ENCODE data around the gene SMIM38. TPM values are rescaled to one million over a fixed set of nuclear protein-coding genes. Genes with fewer than 3 reads are reported as not detected.
A peak's percentile ranks its signal among the peaks of the same experiment; 100 is the strongest.

Gene SMIM38
- total RNA-seq, 1 experiment from 2014 or later, result 0.54 TPM

DNA sequence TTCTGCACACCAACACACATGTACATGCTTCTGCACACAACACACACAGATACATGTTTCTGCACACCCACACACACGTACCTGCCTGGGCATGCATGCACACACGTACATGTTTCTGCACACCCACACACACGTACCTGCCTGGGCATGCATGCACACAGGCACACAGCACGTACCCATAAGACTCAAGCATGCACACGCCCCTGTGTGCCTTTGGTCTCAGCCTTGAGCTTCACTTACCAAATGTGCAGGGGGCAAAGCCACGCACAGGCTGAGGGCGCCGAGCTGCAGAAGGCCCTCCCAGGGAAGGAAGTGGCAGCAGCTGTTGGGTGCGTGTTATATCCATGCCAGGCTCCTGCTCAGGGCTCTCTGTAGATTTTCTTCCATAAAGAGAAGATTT is 34.7 kb upstream of the SMIM38 start:
- ATAC-seq, result no peak
- Histone ChIP-seq H3K4me1 (ENCODE audit: control insufficient read depth in 1 of 2, insufficient read depth in 2 of 2, low read length in 2 of 2) (peaks cover 46 to 70% of the 10 kb centered on the region in 2 experiments), H3K79me2 (ENCODE audit: insufficient read depth, low read length) (no peaks in the 10 kb centered on the region), H4K20me1 (ENCODE audit: insufficient read depth) (no peaks in the 10 kb centered on the region), H3K9me3 (ENCODE audit: control insufficient read depth in 1 of 2, insufficient read depth in 1 of 2, low read depth in 1 of 2, low read length in 2 of 2) (no peaks in the 10 kb centered on the region; a peak in 1 of 4 replicates), H3K27ac (ENCODE audit: low read depth, low read length) (no peak overlapping the region), H3K27me3 (ENCODE audit: insufficient read depth, low read length) (no peaks in the 10 kb centered on the region), H3K36me3 (ENCODE audit: control insufficient read depth in 1 of 2, insufficient read depth in 2 of 2, low read length in 2 of 2) (no peaks in the 10 kb centered on the region), H3K9ac (ENCODE audit: low read length) (no peak overlapping the region), H2AFZ (ENCODE audit: low read depth, low read length, poor library complexity, severe bottlenecking) (no peak overlapping the region), H3K9me2 (ENCODE audit: insufficient read depth) (no peaks in the 10 kb centered on the region), H3K4me3 (replicated peaks in 1 of 2; ENCODE audit: low read depth in 1 of 2, low read length in 2 of 2) (no peak overlapping the region), H3K4me2 (ENCODE audit: low read length) (0 out of 2 replicates have a peak overlapping the region, but pooled peaks have one; percentile 82)
- ChIA-PET POLR2A (no interaction called here), RAD21 (ENCODE audit: low non-redundant PET in 1 of 2, low total read pairs in 2 of 2, uncharacterized antibody in 2 of 2, unreplicated experiment in 2 of 2) (no interaction called here), CTCF (interaction anchor here (3.1 kb wide), 1 partner anchor 11 kb away, joined by 32 read pairs; no protein-coding TSS in a partner anchor)
- no TSS peak for BruUV-seq (replicated peaks)
- intact Hi-C loops (cut with micrococcal nuclease), result no loop called here
- TF ChIP-seq SRF (IDR thresholded peaks at IDR 0.05; ENCODE audit: low read depth), result no peak
- no peak for TF ChIP-seq POLR2AphosphoS5 (IDR thresholded peaks at IDR 0.05; ENCODE audit: low read depth, low read length)
- no peak for TF ChIP-seq ELF1 (IDR thresholded peaks at IDR 0.05; ENCODE audit: borderline replicate concordance, low read depth)
- TF ChIP-seq EZH2phosphoT487 (IDR thresholded peaks at IDR 0.05; ENCODE audit: borderline replicate concordance), result no peak
- no peak for TF ChIP-seq EZH2 (IDR thresholded peaks at IDR 0.05)
- TF ChIP-seq ZFX (IDR thresholded peaks at IDR 0.05), result no peak
- no peak for TF ChIP-seq EGR1 (IDR thresholded peaks at IDR 0.05; ENCODE audit: low read depth)
- DNase-seq (ENCODE audit: low read depth, low spot score), result no peak

DNA sequence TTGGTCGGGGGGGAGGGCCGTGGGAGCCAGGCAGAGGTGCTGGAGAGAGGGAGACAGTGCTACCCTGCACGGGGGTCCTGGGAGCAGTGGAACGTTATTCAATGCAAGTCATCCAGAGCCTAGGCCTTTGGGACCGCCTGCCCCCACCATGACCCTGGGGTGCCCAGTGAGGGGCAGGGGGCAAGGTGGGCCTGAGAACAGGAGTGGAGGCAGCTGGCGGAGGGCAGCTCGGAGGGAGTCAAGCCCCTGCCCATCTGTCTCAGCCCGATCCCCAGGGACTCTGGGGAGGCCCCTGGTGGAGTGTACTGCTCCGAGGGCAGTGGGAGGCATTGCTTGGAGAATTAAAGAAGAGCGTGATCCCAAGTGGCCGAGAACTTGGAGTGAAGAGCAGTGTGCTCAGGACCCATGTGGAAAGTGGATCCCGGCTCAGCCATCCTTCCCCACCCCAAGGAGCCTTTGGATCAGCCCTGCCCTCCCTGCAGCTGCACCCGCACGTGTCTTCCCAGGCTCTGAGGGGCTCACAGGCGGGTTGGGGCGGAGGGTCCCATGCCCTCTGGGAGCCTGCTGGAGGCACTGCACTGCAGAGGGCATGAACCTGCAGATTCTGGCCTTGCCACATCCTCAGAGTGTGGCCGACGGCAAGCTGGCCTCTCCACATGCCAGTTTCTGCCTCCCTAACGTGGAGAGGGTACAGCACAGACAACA is 34.0 kb upstream of the SMIM38 start:
- Histone ChIP-seq H3K79me2 (ENCODE audit: insufficient read depth, low read length) (no peaks in the 10 kb centered on the region), H2AFZ (ENCODE audit: low read depth, low read length, poor library complexity, severe bottlenecking) (no peak overlapping the region), H3K9me3 (ENCODE audit: control insufficient read depth in 1 of 2, insufficient read depth in 1 of 2, low read depth in 1 of 2, low read length in 2 of 2) (no peaks in the 10 kb centered on the region; a peak in 1 of 4 replicates), H3K27me3 (ENCODE audit: insufficient read depth, low read length) (no peaks in the 10 kb centered on the region), H4K20me1 (ENCODE audit: insufficient read depth) (no peaks in the 10 kb centered on the region), H3K9ac (ENCODE audit: low read length) (peak overlapping the region; percentile 62), H3K4me1 (ENCODE audit: control insufficient read depth in 1 of 2, insufficient read depth in 2 of 2, low read length in 2 of 2) (peaks cover 45 to 69% of the 10 kb centered on the region in 2 experiments), H3K36me3 (ENCODE audit: control insufficient read depth in 1 of 2, insufficient read depth in 2 of 2, low read length in 2 of 2) (no peaks in the 10 kb centered on the region), H3K9me2 (ENCODE audit: insufficient read depth) (no peaks in the 10 kb centered on the region), H3K4me2 (ENCODE audit: low read length) (peak overlapping the region; percentile 82), H3K27ac (ENCODE audit: low read depth, low read length) (peak overlapping the region; percentile 98), H3K4me3 (replicated peaks in 1 of 2; ENCODE audit: low read depth in 1 of 2, low read length in 2 of 2) (no peak overlapping the region)
- RAD21 ChIA-PET (ENCODE audit: low non-redundant PET in 1 of 2, low total read pairs in 2 of 2, uncharacterized antibody in 2 of 2, unreplicated experiment in 2 of 2), result interaction anchor here in 1 of 2 experiments (1.2 kb wide), 1 partner anchor 10 kb away, joined by 4 read pairs; no protein-coding TSS in a partner anchor
- DNase-seq (ENCODE audit: low read depth, low spot score) (no peak), ATAC-seq (peak; percentile 5; the same call in 1 of the 2 replicates)
- CTCF ChIA-PET, result interaction anchor here (3.1 kb wide), 1 partner anchor 10 kb away, joined by 32 read pairs; no protein-coding TSS in a partner anchor
- POLR2A ChIA-PET, result no interaction called here
- BruUV-seq (replicated peaks), result no TSS peak
- TF ChIP-seq YY1 (IDR thresholded peaks at IDR 0.05; ENCODE audit: extremely low read depth, insufficient replicate concordance, low read depth, low read length), result no peak
- no peak for TF ChIP-seq EZH2phosphoT487 (IDR thresholded peaks at IDR 0.05; ENCODE audit: borderline replicate concordance)
- TF ChIP-seq JUND (IDR thresholded peaks at IDR 0.05), result no peak
- TF ChIP-seq, protein P1, sequence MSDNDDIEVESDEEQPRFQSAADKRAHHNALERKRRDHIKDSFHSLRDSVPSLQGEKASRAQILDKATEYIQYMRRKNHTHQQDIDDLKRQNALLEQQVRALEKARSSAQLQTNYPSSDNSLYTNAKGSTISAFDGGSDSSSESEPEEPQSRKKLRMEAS (IDR thresholded peaks at IDR 0.05), result no peak
- no peak for TF ChIP-seq TCF7L2 (IDR thresholded peaks at IDR 0.05; ENCODE audit: borderline replicate concordance, extremely low read depth, insufficient read depth, insufficient read length)
- TF ChIP-seq SIN3A (IDR thresholded peaks at IDR 0.05; ENCODE audit: low read depth), result no peak
- TF ChIP-seq EGR1 (IDR thresholded peaks at IDR 0.05; ENCODE audit: low read depth), result no peak
- no peak for TF ChIP-seq ZFX (IDR thresholded peaks at IDR 0.05)
- TF ChIP-seq, protein P2, sequence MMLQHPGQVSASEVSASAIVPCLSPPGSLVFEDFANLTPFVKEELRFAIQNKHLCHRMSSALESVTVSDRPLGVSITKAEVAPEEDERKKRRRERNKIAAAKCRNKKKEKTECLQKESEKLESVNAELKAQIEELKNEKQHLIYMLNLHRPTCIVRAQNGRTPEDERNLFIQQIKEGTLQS (IDR thresholded peaks at IDR 0.05), result no peak
- intact Hi-C loops (cut with micrococcal nuclease), result loop anchor here (2.0 kb wide), 2 partner anchors 175 to 517 kb away; no protein-coding TSS in a partner anchor
